Measurements from ENCODE around the gene FANCB. TPM values are rescaled to one million over a fixed set of nuclear protein-coding genes. Genes with fewer than 3 reads are reported as not detected.

FANCB gene
- total RNA-seq, 1 experiment from 2014 or later: 12.3 TPM

DNA sequence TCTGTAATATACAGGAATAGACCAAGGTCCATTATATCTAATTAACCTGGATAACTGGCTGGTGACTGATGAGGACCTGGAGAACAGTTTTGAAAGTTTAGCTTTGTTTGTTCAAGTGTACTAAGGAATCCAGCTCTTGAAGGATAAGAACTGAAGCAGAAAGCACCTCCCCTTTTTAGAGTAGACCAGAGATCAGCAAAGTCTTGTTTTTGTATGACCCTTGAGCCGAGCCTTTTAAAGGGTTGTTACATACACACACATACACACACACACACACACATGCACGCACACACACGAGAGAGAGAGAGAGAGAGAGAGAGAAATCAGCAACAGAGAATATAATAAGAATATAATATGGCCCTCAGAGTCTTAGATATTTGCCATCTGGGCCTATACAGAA is 13.4 kb upstream of the FANCB start (continued):
- no peak for TF ChIP-seq NFYB (CRISPR knock-in tag; conservative IDR thresholded peaks at IDR 0.05; ENCODE audit: low read depth)
- TF ChIP-seq GRHL2 (CRISPR knock-in tag; IDR thresholded peaks at IDR 0.05; ENCODE audit: insufficient replicate concordance, severe bottlenecking): no peak
- TF ChIP-seq ZNF532 (CRISPR knock-in tag; IDR thresholded peaks at IDR 0.05; ENCODE audit: borderline replicate concordance): no peak
- TF ChIP-seq PRRX2 (CRISPR knock-in tag; IDR thresholded peaks at IDR 0.05): no peak

DNA sequence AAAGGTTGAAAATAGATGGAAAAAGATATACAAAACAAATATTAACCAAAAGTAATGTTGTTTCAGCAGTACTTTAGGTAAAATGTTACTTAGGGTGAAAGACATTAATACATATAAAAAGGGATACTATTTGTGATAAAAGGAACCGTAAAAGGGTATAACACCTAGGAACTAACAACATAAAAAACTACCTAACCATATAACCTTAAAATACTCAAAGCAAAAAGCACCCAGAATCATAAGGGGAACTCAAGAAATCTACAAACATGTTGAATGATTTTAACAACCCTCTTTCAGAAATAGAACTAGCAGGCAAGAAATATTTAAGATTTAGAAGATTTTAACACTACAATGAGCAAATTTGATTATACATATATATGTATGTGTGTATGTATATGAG is 11.8 kb upstream of the FANCB start:
- H3K36me3 Mint-ChIP-seq: no peaks in the 10 kb centered on the region
- H3K27me3 Mint-ChIP-seq (ENCODE audit: low read depth): no peaks in the 10 kb centered on the region; the same call in 1 of the 2 replicates
- CTCF ChIA-PET: no interaction called here
- no peak for DNase-seq (ENCODE audit: low spot score)
- ATAC-seq: no peak
- H3K4me3 Mint-ChIP-seq: no peak overlapping the region
- no peaks in the 10 kb centered on the region for H3K9me3 Mint-ChIP-seq
- TF ChIP-seq, protein P1, sequence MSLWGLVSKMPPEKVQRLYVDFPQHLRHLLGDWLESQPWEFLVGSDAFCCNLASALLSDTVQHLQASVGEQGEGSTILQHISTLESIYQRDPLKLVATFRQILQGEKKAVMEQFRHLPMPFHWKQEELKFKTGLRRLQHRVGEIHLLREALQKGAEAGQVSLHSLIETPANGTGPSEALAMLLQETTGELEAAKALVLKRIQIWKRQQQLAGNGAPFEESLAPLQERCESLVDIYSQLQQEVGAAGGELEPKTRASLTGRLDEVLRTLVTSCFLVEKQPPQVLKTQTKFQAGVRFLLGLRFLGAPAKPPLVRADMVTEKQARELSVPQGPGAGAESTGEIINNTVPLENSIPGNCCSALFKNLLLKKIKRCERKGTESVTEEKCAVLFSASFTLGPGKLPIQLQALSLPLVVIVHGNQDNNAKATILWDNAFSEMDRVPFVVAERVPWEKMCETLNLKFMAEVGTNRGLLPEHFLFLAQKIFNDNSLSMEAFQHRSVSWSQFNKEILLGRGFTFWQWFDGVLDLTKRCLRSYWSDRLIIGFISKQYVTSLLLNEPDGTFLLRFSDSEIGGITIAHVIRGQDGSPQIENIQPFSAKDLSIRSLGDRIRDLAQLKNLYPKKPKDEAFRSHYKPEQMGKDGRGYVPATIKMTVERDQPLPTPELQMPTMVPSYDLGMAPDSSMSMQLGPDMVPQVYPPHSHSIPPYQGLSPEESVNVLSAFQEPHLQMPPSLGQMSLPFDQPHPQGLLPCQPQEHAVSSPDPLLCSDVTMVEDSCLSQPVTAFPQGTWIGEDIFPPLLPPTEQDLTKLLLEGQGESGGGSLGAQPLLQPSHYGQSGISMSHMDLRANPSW (CRISPR knock-in tag; conservative IDR thresholded peaks at IDR 0.05; ENCODE audit: low read depth): no peak
- TF ChIP-seq SMAD3 (CRISPR knock-in tag; IDR thresholded peaks at IDR 0.05; ENCODE audit: borderline replicate concordance): no peak
- TF ChIP-seq, protein P2, sequence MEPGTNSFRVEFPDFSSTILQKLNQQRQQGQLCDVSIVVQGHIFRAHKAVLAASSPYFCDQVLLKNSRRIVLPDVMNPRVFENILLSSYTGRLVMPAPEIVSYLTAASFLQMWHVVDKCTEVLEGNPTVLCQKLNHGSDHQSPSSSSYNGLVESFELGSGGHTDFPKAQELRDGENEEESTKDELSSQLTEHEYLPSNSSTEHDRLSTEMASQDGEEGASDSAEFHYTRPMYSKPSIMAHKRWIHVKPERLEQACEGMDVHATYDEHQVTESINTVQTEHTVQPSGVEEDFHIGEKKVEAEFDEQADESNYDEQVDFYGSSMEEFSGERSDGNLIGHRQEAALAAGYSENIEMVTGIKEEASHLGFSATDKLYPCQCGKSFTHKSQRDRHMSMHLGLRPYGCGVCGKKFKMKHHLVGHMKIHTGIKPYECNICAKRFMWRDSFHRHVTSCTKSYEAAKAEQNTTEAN (CRISPR knock-in tag; IDR thresholded peaks at IDR 0.05): no peak
- TF ChIP-seq ZNF512 (CRISPR knock-in tag; IDR thresholded peaks at IDR 0.05; ENCODE audit: borderline replicate concordance): no peak
- no peak for TF ChIP-seq NR2C2 (CRISPR knock-in tag; IDR thresholded peaks at IDR 0.05)
- TF ChIP-seq ZNF423 (CRISPR knock-in tag; IDR thresholded peaks at IDR 0.05): no peak
- TF ChIP-seq EMX1 (CRISPR knock-in tag; IDR thresholded peaks at IDR 0.05): no peak
- H3K27ac Mint-ChIP-seq: no peak overlapping the region
- POLR2A ChIA-PET: no interaction called here
- no peaks in the 10 kb centered on the region for H3K4me1 Mint-ChIP-seq

GRCh38 chrX:14883826-14884225 is 11.0 kb upstream of the FANCB start:
- ChIA-PET CTCF (no interaction called here), POLR2A (no interaction called here)
- ATAC-seq (no peak), DNase-seq (ENCODE audit: low spot score) (no peak)
- Mint-ChIP-seq H3K4me3 (no peak overlapping the region), H3K36me3 (no peaks in the 10 kb centered on the region), H3K27me3 (ENCODE audit: low read depth) (no peaks in the 10 kb centered on the region; the same call in 1 of the 2 replicates), H3K9me3 (no peaks in the 10 kb centered on the region), H3K4me1 (no peaks in the 10 kb centered on the region), H3K27ac (no peak overlapping the region)
- TF ChIP-seq ZNF416 (CRISPR knock-in tag; IDR thresholded peaks at IDR 0.05) (no peak), ZNF138 (CRISPR knock-in tag; conservative IDR thresholded peaks at IDR 0.05) (no peak), ERG (CRISPR knock-in tag; IDR thresholded peaks at IDR 0.05) (no peak), ZNF232 (CRISPR knock-in tag; IDR thresholded peaks at IDR 0.05) (no peak), ZNF281 (CRISPR knock-in tag; IDR thresholded peaks at IDR 0.05) (no peak), JAZF1 (CRISPR knock-in tag; IDR thresholded peaks at IDR 0.05) (no peak), FOXP4 (CRISPR knock-in tag; IDR thresholded peaks at IDR 0.05) (no peak)

All from WTC11 (cell line).